H1 (cell line): ENCODE data around the gene ALPP. TPM values are rescaled to one million over a fixed set of nuclear protein-coding genes. Genes with fewer than 3 reads are reported as not detected.
A peak's percentile ranks its signal among the peaks of the same experiment; 100 is the strongest.

Source experiments
- GTF2F1 ChIP-seq: IDR thresholded peaks from 2 replicates; pipeline ENCODE4 v1.6.1; 2012; ENCODE audit warnings: low read depth, low read length, improper control_type of control experiment, borderline replicate concordance
- HDAC2 ChIP-seq, 2 experiments: fragments of 300-600 bp in 1 of 2; sonication (generic) in 1 of 2; IDR thresholded peaks; 2 replicates each; pipeline ENCODE4 v1.6.1; 2011 to 2012; ENCODE audit warnings: low read depth in 2 of 2, low read length in 2 of 2, mild to moderate bottlenecking in 2 of 2, moderate library complexity in 2 of 2, borderline replicate concordance in 1 of 2, inconsistent platforms in 1 of 2
- NANOG ChIP-seq: IDR thresholded peaks from 2 replicates; pipeline ENCODE4 v1.6.1; 2011; ENCODE audit warnings: low read length, low read depth, mild to moderate bottlenecking, inconsistent platforms; ENCODE audit not compliant: insufficient read depth, poor library complexity, severe bottlenecking
- NRF1 ChIP-seq: IDR thresholded peaks from 2 replicates; pipeline ENCODE4 v1.6.1; 2011; ENCODE audit warnings: mild to moderate bottlenecking, low read depth, low read length, improper control_type of control experiment
- POLR2AphosphoS5 ChIP-seq: IDR thresholded peaks from 2 replicates; pipeline ENCODE4 v1.6.1; 2011; ENCODE audit warnings: low read depth, low read length
- SP1 ChIP-seq: IDR thresholded peaks from 2 replicates; pipeline ENCODE4 v1.6.1; 2011; ENCODE audit warnings: low read depth, low read length
- SP2 ChIP-seq: IDR thresholded peaks from 2 replicates; pipeline ENCODE4 v1.6.1; 2012; ENCODE audit warnings: mild to moderate bottlenecking, low read length, inconsistent platforms
- YY1 ChIP-seq: IDR thresholded peaks from 2 replicates; pipeline ENCODE4 v1.6.1; 2011; ENCODE audit warnings: low read depth, mild to moderate bottlenecking, low read length
- polyA plus RNA-seq, 7 experiments: library from polyadenylated mRNA; depleted of rRNA in 3 of 7; stranded (reverse) in 5 of 7; unstranded in 2 of 7; fragments of >200 nt in 5 of 7; fragments of 200-250 nt in 2 of 7; gene quantifications; 1 replicate in 5 of 7; 2 replicates in 1 of 7; 4 replicates in 1 of 7; pipeline versions ENCODE4 v1.2.1 to v1.2.3, GENCODE V29; 2011 to 2013; ENCODE audit warnings: missing spikeins in 2 of 7, mixed read lengths in 2 of 7
- total RNA-seq: library from RNA; stranded (reverse); fragmentation: NEBNext Ultra II Directional; extraction: Animal tissue kit (Norgen Biotek cat#: 25700); gene quantifications from 2 replicates; pipeline ENCODE4 v1.2.1, GENCODE V29; 2021
- TF ChIP-seq, protein P1 (sequence below): IDR thresholded peaks from 2 replicates; pipeline ENCODE4 v1.6.1; 2011; ENCODE audit warnings: low read depth, mild to moderate bottlenecking, low read length; ENCODE audit not compliant: insufficient read depth
- TF ChIP-seq, protein P2 (sequence below): fragments of 300-600 bp; sonication (generic); IDR thresholded peaks from 2 replicates; pipeline ENCODE4 v1.7.1; 2012; ENCODE audit warnings: low read length, moderate library complexity, mild to moderate bottlenecking, inconsistent platforms; ENCODE audit not compliant: insufficient replicate concordance

ALPP gene
- total and polyA plus RNA-seq, 2 of the 8 experiments (the other 6 are each of a cell fraction or from before 2014, with no cell fraction given): 0.15 TPM

DNA sequence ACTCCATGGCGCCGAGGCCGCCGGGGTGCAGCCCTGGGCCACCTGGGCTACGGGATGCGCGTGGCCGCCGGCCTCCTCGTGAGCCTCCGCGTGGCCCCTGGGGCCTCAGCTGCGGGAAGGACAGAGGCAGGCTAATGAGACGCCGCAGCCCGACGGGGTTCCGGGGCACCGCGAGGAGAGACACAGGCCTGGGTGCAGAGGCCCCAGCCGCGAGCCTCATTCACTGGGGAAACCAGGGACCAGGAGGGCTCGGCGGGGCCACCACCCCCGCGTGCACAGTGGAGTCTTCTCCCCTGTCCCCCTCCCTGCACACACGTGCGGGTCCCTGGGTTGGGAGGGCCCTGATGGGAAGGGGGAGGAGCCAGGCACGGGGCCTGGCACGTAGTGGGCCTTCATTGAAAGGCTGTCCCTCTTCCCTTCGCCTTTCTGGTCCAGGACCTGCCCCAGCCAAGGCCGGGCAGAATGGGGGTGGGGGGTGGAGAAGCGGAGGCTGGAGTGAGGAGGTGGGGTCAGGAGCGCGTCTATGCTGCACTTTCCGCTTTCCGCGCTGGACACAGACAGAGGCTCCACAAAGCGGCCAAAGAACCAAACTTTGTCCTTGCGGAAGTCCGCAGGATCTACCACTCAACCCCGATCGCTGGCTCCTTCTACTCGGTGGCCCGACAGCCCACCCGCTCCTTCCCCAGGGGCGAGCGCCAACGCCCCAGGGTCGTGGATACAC, 9.1 kb downstream of the ALPP start (continued):
- TF ChIP-seq, protein P1, sequence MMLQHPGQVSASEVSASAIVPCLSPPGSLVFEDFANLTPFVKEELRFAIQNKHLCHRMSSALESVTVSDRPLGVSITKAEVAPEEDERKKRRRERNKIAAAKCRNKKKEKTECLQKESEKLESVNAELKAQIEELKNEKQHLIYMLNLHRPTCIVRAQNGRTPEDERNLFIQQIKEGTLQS: no peak
- TF ChIP-seq POLR2AphosphoS5: peak; percentile 43
- no peak for TF ChIP-seq YY1
- no peak for TF ChIP-seq GTF2F1
- no peak for TF ChIP-seq NRF1
- TF ChIP-seq HDAC2 (IDR thresholded peaks at IDR 0.05; ENCODE audit: borderline replicate concordance in 1 of 2, low read depth in 2 of 2, low read length in 2 of 2): no peak
- TF ChIP-seq NANOG: no peak
- no peak for TF ChIP-seq SP1
- no peak for TF ChIP-seq SP2
- TF ChIP-seq, protein P2, sequence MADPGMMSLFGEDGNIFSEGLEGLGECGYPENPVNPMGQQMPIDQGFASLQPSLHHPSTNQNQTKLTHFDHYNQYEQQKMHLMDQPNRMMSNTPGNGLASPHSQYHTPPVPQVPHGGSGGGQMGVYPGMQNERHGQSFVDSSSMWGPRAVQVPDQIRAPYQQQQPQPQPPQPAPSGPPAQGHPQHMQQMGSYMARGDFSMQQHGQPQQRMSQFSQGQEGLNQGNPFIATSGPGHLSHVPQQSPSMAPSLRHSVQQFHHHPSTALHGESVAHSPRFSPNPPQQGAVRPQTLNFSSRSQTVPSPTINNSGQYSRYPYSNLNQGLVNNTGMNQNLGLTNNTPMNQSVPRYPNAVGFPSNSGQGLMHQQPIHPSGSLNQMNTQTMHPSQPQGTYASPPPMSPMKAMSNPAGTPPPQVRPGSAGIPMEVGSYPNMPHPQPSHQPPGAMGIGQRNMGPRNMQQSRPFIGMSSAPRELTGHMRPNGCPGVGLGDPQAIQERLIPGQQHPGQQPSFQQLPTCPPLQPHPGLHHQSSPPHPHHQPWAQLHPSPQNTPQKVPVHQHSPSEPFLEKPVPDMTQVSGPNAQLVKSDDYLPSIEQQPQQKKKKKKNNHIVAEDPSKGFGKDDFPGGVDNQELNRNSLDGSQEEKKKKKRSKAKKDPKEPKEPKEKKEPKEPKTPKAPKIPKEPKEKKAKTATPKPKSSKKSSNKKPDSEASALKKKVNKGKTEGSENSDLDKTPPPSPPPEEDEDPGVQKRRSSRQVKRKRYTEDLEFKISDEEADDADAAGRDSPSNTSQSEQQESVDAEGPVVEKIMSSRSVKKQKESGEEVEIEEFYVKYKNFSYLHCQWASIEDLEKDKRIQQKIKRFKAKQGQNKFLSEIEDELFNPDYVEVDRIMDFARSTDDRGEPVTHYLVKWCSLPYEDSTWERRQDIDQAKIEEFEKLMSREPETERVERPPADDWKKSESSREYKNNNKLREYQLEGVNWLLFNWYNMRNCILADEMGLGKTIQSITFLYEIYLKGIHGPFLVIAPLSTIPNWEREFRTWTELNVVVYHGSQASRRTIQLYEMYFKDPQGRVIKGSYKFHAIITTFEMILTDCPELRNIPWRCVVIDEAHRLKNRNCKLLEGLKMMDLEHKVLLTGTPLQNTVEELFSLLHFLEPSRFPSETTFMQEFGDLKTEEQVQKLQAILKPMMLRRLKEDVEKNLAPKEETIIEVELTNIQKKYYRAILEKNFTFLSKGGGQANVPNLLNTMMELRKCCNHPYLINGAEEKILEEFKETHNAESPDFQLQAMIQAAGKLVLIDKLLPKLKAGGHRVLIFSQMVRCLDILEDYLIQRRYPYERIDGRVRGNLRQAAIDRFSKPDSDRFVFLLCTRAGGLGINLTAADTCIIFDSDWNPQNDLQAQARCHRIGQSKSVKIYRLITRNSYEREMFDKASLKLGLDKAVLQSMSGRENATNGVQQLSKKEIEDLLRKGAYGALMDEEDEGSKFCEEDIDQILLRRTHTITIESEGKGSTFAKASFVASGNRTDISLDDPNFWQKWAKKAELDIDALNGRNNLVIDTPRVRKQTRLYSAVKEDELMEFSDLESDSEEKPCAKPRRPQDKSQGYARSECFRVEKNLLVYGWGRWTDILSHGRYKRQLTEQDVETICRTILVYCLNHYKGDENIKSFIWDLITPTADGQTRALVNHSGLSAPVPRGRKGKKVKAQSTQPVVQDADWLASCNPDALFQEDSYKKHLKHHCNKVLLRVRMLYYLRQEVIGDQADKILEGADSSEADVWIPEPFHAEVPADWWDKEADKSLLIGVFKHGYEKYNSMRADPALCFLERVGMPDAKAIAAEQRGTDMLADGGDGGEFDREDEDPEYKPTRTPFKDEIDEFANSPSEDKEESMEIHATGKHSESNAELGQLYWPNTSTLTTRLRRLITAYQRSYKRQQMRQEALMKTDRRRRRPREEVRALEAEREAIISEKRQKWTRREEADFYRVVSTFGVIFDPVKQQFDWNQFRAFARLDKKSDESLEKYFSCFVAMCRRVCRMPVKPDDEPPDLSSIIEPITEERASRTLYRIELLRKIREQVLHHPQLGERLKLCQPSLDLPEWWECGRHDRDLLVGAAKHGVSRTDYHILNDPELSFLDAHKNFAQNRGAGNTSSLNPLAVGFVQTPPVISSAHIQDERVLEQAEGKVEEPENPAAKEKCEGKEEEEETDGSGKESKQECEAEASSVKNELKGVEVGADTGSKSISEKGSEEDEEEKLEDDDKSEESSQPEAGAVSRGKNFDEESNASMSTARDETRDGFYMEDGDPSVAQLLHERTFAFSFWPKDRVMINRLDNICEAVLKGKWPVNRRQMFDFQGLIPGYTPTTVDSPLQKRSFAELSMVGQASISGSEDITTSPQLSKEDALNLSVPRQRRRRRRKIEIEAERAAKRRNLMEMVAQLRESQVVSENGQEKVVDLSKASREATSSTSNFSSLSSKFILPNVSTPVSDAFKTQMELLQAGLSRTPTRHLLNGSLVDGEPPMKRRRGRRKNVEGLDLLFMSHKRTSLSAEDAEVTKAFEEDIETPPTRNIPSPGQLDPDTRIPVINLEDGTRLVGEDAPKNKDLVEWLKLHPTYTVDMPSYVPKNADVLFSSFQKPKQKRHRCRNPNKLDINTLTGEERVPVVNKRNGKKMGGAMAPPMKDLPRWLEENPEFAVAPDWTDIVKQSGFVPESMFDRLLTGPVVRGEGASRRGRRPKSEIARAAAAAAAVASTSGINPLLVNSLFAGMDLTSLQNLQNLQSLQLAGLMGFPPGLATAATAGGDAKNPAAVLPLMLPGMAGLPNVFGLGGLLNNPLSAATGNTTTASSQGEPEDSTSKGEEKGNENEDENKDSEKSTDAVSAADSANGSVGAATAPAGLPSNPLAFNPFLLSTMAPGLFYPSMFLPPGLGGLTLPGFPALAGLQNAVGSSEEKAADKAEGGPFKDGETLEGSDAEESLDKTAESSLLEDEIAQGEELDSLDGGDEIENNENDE: no peak
